GM18951 (cell line): ENCODE results near the gene GTPBP6.
"Not testable (repeated sequence)": the region's sequence is repeated elsewhere in the genome, so short reads cannot be mapped to it uniquely, and the experiment has no call there.

Experiments
- POLR2A ChIP-seq: IDR thresholded peaks from 4 replicates; pipeline ENCODE4 v1.6.1; 2011; ENCODE audit warnings: mild to moderate bottlenecking; ENCODE audit not compliant: insufficient read length, insufficient read depth; ENCODE audit errors: extremely low read depth
- in situ Hi-C: fragments of 300-500 bp; cut with MboI; formaldehyde crosslinking; loops from one replicate; pipeline ENCODE4 v1.12.0; 2022; ENCODE audit warnings: low sequenced_read_pairs, mixed read lengths, inconsistent platforms; ENCODE audit not compliant: unreplicated experiment

The GTPBP6 gene

DNA sequence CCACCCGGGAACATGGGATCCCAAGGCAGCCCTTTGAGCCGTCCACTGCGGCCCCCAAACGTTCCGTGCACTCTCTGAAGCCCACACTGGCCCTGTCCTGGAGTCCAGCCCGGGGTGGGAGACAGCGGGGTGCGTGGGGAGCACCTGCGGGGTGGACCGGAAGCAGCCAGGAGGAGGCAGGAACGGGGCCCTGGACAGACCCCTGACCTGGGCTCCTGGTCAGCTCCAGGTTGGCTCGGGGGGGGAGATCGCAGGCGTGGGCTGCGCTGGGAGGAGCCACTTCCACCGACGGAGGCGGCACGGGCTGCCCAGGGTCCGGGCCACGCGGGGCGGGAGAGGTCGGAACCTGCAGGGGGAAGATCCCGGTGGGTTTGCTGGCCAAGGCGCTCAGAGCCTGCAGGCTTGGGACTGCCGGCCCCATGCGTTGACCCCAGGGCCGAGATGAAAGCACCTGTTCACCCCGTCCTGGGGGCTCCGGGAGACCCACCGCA, 43.1 kb downstream of the GTPBP6 start:
- in situ Hi-C loops, result no loop called here
- no peak for TF ChIP-seq POLR2A

DNA sequence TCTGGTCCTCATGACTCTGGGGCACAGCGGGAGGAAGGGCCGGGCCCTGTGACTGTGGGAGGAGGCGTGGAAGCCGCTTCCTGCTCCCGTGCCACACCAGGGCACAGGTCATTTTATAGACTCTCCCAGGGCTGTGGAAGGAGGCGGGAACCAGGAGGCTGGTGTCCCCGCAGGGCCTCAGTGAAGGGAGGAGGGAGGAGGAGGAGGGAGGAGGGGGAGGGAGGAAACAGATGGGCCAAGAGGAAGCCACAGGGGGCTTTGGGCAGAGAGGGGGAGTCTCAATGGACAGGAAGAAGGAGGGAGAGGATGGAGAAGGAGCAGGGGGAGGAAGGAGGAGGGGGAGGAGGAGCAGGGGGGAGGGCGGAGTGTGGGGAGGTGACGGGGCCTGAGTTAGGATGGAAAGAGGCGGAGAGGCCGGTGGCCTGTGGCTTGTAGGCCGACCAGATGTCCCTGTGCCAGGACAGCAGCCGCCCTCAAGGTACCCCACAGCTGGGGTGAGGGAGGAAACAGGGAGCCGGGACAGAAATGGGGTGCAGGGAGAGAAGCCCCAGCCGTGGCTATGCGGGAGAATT, 43.6 kb downstream of the GTPBP6 start:
- in situ Hi-C loops, result no loop called here
- TF ChIP-seq POLR2A, result no peak

DNA sequence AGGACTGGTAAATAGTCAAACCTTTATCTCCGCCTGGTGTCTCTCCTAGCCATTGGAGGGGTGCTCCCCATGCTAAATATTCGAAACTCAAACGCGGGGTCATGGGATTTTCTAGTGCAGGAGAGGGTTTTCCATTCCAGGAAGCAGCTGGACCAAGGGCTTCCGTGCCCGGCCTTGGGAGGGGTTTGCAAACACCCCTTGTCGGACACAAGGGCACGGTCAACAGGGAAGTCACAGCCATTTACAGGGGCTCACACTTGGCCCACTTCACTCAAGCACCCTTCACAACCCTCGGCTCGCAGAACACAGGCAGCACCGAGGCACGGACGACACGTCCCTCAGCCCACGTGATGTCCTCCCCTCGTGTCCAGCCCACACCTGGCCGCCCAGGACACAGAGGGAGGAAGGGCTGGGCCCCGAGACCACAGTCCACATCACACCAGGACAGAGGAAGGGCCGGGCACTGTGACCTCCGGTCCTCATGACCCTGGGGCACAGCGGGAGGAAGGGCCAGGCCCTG, 47.7 kb downstream of the GTPBP6 start:
- in situ Hi-C loops, result no loop called here
- no peak for TF ChIP-seq POLR2A

DNA sequence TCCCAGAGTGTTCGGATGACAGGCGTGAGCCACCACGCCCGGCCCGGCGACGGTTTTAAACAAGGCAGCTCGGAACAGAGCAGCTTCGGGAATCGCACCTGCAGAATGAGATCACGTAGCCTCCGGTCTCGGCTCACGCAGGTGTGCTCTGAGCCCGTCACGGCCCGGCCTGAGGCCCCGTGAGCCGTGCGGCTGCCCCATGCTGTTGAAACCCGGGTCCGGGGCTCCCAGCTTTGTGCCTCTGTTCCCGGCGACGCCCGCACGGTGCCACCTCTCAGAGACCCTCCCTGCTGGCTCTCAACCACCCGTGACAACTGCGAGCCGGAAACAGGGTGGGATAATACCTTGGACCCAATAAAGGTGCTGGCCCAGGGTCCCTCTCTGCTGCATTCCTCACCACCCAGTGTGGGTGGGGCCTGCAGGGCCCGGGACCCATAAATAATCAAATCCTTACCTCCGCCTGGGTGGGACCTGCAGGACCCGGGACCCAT, 50.8 kb downstream of the GTPBP6 start:
- in situ Hi-C loops, result no loop called here
- no peak for TF ChIP-seq POLR2A

DNA sequence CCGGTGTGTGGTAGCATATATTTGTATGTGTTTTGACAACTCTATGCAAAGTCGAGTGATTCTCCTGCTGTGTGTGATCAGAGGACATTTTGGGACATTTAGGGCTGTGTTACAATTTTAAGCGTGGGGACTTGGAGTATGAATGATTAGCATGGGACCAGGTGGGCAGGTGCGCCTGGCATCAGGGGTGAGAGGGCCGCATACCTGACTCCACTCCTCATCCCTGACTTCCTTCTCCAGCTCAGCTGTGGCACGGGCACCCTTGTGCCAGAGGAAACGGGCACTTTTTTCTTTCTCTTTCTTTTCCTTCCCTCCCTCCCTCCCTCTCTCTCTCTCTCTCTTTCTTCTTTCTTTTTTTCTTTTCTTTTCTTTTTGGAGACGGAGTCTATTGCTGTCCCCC, 53.1 kb downstream of the GTPBP6 start:
- no peak for TF ChIP-seq POLR2A
- in situ Hi-C loops, result no loop called here

DNA sequence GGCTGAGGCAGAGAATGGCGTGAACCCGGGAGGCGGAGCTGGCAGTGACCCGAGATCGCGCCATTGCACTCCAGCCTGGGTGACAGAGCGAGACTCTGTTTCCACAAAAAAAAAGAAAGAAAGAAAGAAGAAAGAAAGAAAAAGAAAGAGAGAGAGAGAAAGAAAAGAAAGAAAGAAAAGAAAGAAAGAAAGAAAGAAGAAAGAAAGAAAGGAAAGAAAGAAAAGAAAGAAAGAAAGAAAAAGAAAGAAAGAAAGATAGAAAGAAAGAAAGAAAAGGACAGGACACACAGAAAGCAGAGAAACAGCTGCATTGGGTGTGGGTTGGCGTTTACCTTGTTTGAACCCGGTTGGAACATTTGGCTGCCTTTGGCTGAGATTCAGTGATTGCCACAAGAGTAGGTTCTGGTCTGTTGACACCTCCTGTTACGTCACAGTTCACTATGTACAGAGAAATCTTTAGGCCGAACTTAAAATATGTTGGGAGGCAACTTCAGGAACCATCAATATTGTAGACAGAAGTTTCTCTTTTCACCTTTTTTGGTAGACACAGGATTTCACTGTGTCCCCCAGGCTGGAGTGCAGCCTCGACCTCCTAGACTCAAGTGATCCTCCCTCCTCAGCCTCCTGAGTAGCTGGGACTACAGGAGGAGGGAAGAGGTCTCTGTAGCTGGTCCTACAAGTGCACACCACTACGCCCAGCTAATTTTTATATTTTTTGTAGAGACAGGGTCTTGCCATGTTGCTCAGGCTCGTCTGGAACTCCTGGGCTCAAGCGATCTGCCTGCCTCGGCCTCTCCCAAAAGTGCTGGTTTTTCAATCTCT, 53.8 kb downstream of the GTPBP6 start:
- no peak for TF ChIP-seq POLR2A
- in situ Hi-C loops, result no loop called here

DNA sequence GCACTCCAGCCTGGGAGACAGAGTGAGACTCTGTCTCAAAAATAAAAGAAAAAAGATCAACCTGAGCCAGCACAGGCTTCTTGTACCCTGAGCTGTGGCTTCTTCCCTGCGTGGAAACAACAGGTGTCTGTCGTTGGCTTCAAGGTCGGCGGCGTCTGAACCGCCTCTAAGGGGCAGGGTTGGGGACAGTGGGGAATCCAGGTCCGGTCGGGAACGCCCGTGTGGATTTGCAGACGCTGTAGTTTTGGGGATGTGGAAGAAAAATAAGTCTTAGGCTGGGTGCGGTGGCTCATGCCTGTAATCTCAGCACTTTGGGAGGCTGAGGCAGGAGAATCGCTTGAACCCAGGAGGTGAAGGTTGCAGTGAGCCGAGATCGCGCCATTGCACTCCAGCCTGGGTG, 54.6 kb downstream of the GTPBP6 start:
- in situ Hi-C loops, result not testable (repeated sequence)

DNA sequence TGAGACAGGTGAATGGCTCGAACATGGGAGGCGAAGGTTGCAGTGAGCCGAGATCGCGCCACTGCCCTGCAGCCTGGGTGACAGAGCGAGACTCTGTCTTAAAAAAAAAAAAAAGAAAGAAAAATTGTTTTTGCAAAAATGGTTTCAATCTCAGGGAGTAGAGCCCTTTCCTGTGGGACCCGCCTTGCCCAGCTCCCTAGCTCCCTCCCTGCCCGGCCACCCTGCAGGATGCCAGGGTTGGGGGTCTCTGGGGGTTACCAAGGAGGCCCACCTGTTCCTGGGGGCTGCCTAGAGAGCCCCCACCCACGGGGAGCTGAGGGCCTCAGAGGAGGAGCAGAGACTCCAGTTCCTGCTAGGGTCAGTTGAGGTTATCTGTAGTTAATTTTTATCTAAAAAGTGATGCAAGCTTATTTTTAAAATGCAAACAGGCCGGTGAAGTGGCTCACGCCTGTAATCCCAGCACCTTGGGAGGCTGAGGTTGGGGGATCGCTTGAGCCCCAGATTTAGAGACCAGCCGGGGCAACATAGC, 56.2 kb downstream of the GTPBP6 start:
- in situ Hi-C loops, result no loop called here
- no peak for TF ChIP-seq POLR2A

DNA sequence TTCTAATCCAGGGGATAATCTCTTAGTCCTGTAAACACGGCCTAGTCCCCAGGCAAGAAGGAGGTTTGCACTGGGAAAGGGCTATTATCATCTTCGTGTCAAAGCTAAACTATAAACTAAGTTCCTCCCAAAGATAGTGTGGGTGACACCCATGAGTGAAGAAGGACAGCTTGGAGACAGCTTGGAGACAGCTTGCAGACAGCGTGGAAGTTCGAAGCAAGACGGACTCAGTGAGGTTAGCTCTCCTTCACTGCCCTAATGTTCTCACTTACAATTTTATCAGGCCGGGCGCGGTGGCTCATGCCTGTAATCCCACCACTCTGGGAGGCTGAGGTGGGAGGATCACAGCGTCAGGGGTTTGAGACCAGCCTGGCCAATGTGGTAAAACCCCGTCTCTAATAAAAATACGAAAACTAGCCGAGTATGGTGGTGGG, 56.7 kb downstream of the GTPBP6 start:
- no peak for TF ChIP-seq POLR2A
- in situ Hi-C loops, result no loop called here

DNA sequence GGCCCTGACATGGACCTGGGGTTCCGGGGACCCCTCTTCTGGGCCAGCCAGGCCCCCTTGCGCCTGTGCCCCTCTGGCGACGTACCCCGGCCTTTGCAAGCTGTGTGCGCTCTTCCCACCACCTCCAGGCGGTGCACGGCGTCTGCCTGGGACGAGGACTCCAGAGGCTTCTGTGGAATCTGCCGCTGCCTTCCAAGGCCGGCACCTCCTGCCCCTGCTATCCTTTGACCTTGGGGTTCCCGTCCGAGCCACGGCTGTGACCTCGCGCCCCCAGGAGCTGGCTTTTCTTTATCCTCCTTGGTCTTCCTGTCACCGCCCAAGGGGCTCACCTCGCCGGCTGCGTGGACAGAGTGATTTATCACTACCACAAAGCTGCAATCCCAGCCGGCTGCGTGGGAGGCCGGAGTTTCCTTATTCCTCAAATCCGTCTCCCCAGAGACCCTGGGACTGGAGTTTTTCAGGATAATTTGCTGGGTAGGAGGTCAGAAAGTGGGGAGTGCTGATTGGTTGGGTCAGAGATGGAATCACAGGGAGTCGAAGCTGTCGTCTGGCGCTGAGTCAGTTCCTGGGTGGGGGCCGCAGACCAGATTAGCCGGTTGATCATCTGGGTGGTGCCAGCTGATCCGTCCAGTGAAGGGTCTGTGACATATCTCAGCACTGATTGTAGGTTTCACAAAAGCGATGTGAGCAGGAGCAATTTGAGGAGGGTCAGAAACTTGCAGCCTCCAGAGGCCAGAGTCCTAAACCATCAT, 57.3 kb downstream of the GTPBP6 start:
- in situ Hi-C loops, result no loop called here
- no peak for TF ChIP-seq POLR2A

DNA sequence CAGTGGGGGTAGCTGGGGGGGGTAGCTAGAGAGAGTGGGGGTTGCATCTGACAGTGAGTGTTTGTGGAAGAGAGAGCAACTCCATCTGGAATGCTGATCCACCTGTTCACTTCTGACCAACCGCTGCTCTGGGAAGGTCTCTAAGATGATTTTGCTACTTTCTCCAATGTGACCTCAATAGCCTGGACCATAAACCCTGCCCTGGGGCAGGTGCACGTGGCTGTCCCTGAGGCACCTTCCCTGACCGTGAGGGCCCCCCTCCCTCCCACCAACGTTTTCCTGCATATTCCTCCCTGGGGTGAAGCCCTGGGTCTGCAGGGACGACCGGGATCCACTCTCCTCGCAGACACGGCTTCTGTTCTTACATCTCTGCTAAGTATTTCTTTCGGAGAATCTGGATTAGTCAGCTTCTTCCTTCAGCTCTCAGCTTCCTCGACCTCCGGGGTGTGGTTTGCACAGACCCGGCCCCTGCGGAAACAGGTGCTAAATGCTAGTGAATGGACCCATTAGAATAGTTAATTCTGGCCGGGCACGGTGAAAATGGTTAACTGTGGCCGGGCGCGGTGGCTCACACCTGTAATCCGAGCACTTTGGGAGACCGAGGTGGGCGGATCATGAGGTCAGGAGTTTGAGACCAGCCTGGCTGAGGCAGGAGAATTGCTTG, 58.8 kb downstream of the GTPBP6 start:
- TF ChIP-seq POLR2A, result no peak
- in situ Hi-C loops, result no loop called here

DNA sequence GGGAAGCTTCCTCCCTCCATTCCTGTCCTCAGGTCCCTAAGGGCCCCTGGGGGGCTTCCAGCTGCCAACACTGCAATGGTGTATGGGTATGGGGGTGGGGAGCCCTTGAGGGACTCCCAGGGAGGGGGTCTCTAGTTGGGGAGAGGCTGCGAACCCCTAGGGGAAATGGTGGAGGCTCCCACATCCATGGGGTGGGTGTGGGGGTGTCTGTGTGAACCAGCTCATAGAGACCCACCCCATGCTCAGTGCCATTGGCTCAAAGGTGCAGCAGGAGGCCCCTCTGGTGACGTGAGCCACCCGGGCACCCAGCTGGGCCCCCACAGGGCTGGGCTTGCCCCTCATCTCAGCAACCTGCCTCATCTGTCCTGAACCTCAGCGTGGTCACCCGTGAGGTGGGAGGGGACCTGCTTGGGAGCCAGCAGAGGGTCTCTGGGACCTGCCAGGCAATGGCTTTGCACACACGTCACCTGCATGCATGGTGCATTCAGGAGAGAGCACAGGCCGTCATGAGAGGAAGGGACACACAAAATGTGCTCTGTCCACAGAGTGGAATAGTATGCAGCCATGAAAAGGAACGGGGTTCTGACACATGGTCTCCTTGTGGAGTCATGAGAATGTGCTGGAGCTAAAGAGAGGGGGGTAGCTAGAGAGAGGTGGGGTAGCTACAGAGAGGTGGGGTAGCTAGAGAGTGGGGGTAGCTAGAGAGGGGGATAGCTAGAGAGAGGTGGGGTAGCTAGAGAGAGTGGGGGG, 60.1 kb downstream of the GTPBP6 start:
- TF ChIP-seq POLR2A, result no peak
- in situ Hi-C loops, result no loop called here
